ENCODE results near the gene IGFBP7. TPM values are rescaled to one million over a fixed set of nuclear protein-coding genes. Genes with fewer than 3 reads are reported as not detected.

IGFBP7 gene
- total and polyA plus RNA-seq, 7 experiments from 2014 or later = 0.37 to 16.7 (median 0.80) TPM; not detected in 3

DNA sequence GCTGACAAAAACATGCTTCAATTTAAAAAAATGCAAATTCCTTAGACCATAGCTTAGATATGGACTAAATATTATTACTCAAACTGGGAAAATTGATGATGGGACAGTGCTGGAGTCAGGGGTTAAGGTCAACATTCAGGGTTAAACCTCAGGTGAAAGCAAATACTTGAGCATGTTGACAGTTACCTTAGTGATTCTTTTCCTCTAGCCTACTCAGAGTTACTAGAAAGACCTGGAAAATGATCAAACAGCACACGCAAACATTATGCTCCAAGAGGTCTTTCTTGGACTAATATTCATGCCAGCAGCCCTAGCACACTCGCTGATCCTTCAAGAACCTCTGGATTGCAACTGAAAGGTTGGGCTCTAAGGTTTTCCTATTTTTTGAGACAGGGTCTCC, 10.8 kb downstream of the IGFBP7 start:
- no peak for DNase-seq
- Histone ChIP-seq H3K4me3 (ENCODE audit: low read length) (no peak overlapping the region), H3K27ac (ENCODE audit: low read depth, low read length) (no peak overlapping the region), H3K9me3 (ENCODE audit: control insufficient read depth in 2 of 3, low read length in 3 of 3) (no peaks in the 10 kb centered on the region), H3K27me3 (ENCODE audit: control insufficient read depth in 2 of 2, insufficient read depth in 2 of 2, low read length in 2 of 2) (no peaks in the 10 kb centered on the region), H3K4me1 (ENCODE audit: control insufficient read depth in 2 of 2, insufficient read depth in 2 of 2, low read length in 2 of 2) (no peaks in the 10 kb centered on the region), H3K36me3 (ENCODE audit: control insufficient read depth in 2 of 3, insufficient read depth in 3 of 3, low read length in 3 of 3) (no peaks in the 10 kb centered on the region)
- no peak overlapping the region for H3K4me3 Mint-ChIP-seq
- H3K9me3 Mint-ChIP-seq = no peaks in the 10 kb centered on the region
- POLR2A ChIA-PET = no interaction called here
- intact Hi-C loops (cut with micrococcal nuclease) = no loop called here
- no peaks in the 10 kb centered on the region for H3K36me3 Mint-ChIP-seq
- H3K4me1 Mint-ChIP-seq = peaks cover 0 to 5% (median 0%) of the 10 kb centered on the region in 7 donors
- no peak overlapping the region for H3K27ac Mint-ChIP-seq
- peaks cover 0 to 35% (median 12%) of the 10 kb centered on the region in 5 donors for H3K27me3 Mint-ChIP-seq
- CTCF ChIA-PET = no interaction called here
- ATAC-seq = no peak

DNA sequence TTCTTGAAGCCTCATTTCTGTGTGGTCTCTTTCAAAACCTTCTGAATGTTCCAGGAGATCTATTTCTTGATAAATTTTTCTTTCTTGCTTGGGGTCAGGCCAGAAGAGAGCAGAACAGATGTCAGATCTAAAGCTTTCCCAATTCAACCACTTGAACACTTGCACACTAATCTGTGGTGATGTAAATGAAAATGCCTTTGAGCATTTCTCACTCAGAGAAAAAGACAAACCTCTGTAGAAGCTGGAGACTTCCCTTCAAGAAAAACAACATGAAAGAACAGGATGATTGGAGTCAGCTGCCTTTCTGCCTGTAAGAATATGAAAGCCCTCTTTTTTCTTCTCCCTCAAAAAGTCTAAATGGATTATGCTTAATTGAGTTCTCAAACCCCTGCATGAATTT, 11.2 kb downstream of the IGFBP7 start:
- Histone ChIP-seq H3K9me3 (ENCODE audit: control insufficient read depth in 2 of 3, low read length in 3 of 3) (no peaks in the 10 kb centered on the region), H3K36me3 (ENCODE audit: control insufficient read depth in 2 of 3, insufficient read depth in 3 of 3, low read length in 3 of 3) (no peaks in the 10 kb centered on the region), H3K27ac (ENCODE audit: low read depth, low read length) (no peak overlapping the region), H3K4me1 (ENCODE audit: control insufficient read depth in 2 of 2, insufficient read depth in 2 of 2, low read length in 2 of 2) (no peaks in the 10 kb centered on the region), H3K27me3 (ENCODE audit: control insufficient read depth in 2 of 2, insufficient read depth in 2 of 2, low read length in 2 of 2) (no peaks in the 10 kb centered on the region), H3K4me3 (ENCODE audit: low read length) (no peak overlapping the region)
- no peak overlapping the region for H3K4me3 Mint-ChIP-seq
- H3K36me3 Mint-ChIP-seq = no peaks in the 10 kb centered on the region
- ChIA-PET CTCF (no interaction called here), POLR2A (no interaction called here)
- ATAC-seq (no peak), DNase-seq (no peak)
- intact Hi-C loops (cut with micrococcal nuclease) = no loop called here
- peaks cover 0 to 31% (median 12%) of the 10 kb centered on the region in 5 donors for H3K27me3 Mint-ChIP-seq
- no peaks in the 10 kb centered on the region for H3K9me3 Mint-ChIP-seq
- H3K27ac Mint-ChIP-seq = no peak overlapping the region
- peaks cover 0 to 5% (median 0%) of the 10 kb centered on the region in 7 donors for H3K4me1 Mint-ChIP-seq

DNA sequence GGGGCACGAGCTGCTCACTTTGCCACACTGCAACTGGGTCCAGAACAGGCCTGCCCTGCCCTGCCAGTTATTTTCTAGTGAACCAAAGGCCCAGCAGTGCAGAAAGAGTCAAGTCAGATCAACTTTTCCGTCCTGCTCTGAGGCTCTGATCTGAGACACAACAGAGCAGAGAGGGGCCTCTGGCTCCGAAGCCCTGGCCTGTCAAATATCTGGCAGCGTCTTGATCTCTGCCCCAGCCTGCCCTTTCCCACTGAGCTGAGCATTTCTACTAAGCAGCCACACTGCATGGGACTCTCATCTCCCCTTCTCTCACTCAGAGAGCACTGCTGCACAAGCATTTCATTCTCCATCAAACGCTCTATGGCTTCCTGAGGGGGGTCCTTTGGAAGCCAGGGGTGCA, 11.8 kb downstream of the IGFBP7 start:
- Histone ChIP-seq H3K4me1 (ENCODE audit: control insufficient read depth in 2 of 2, insufficient read depth in 2 of 2, low read length in 2 of 2) (no peaks in the 10 kb centered on the region), H3K36me3 (ENCODE audit: control insufficient read depth in 2 of 3, insufficient read depth in 3 of 3, low read length in 3 of 3) (no peaks in the 10 kb centered on the region), H3K9me3 (ENCODE audit: control insufficient read depth in 2 of 3, low read length in 3 of 3) (no peaks in the 10 kb centered on the region), H3K27ac (ENCODE audit: low read depth, low read length) (no peak overlapping the region), H3K4me3 (ENCODE audit: low read length) (no peak overlapping the region), H3K27me3 (ENCODE audit: control insufficient read depth in 2 of 2, insufficient read depth in 2 of 2, low read length in 2 of 2) (no peaks in the 10 kb centered on the region)
- CTCF ChIA-PET = no interaction called here
- Mint-ChIP-seq H3K9me3 (no peaks in the 10 kb centered on the region), H3K27ac (no peak overlapping the region), H3K36me3 (no peaks in the 10 kb centered on the region), H3K27me3 (peaks cover 0 to 29% (median 12%) of the 10 kb centered on the region in 5 donors), H3K4me1 (peaks cover 0 to 5% (median 0%) of the 10 kb centered on the region in 7 donors), H3K4me3 (no peak overlapping the region)
- ATAC-seq (no peak), DNase-seq (no peak)
- POLR2A ChIA-PET = no interaction called here
- intact Hi-C loops (cut with micrococcal nuclease) = no loop called here

DNA sequence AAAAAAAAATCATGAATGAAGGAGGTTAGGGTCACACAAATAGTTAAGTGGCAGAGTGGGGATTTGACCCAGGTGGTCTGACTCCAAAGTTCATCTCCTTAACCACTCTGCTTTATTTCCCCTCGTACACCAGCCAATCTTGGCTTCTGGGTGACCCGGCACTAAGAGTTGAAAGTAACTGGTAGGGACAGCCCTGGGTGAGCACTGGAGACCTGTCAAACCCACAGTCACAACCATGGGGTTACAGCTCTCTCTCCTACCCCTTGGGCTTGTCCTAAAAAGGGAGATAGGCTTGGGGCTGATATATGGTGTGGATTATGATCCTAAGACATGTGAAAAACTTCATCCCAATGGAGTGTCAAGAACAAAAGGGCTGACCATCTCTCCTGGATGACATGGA, 12.5 kb downstream of the IGFBP7 start:
- no peak for DNase-seq
- Mint-ChIP-seq H3K4me1 (peaks cover 0 to 5% (median 0%) of the 10 kb centered on the region in 7 donors), H3K27me3 (peaks cover 0 to 28% (median 12%) of the 10 kb centered on the region in 5 donors), H3K36me3 (no peaks in the 10 kb centered on the region), H3K27ac (no peak overlapping the region), H3K9me3 (no peaks in the 10 kb centered on the region), H3K4me3 (no peak overlapping the region)
- intact Hi-C loops (cut with micrococcal nuclease) = no loop called here
- no peaks in the 10 kb centered on the region for H3K36me3 ChIP-seq (ENCODE audit: control insufficient read depth in 2 of 3, insufficient read depth in 3 of 3, low read length in 3 of 3)
- H3K4me3 ChIP-seq (ENCODE audit: low read length) = no peak overlapping the region
- no peak for ATAC-seq
- H3K27me3 ChIP-seq (ENCODE audit: control insufficient read depth in 2 of 2, insufficient read depth in 2 of 2, low read length in 2 of 2) = no peaks in the 10 kb centered on the region
- H3K27ac ChIP-seq (ENCODE audit: low read depth, low read length) = no peak overlapping the region
- no peaks in the 10 kb centered on the region for H3K9me3 ChIP-seq (ENCODE audit: control insufficient read depth in 2 of 3, low read length in 3 of 3)
- CTCF ChIA-PET = no interaction called here
- no peaks in the 10 kb centered on the region for H3K4me1 ChIP-seq (ENCODE audit: control insufficient read depth in 2 of 2, insufficient read depth in 2 of 2, low read length in 2 of 2)
- POLR2A ChIA-PET = no interaction called here

DNA sequence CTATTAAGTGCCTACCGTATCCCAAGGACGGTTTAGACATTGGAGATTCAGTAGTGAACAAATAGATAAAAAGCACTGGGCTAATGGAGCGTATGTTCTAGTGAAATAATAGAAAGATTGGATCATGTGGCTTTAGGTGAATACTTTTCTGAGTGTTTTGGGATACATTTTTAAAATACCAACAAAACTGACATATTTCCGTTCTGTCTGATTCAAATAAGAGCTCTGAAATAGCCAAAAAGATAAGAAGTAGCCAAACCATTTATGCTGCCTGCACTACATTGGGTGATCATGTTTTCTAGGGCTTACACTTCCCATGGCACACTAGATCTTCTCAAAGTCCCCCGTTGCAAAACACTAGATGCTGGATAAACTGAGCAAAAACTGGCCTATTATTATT, 14.2 kb downstream of the IGFBP7 start:
- Histone ChIP-seq H3K4me1 (ENCODE audit: control insufficient read depth in 2 of 2, insufficient read depth in 2 of 2, low read length in 2 of 2) (no peaks in the 10 kb centered on the region), H3K4me3 (ENCODE audit: low read length) (no peak overlapping the region), H3K27me3 (ENCODE audit: control insufficient read depth in 2 of 2, insufficient read depth in 2 of 2, low read length in 2 of 2) (no peaks in the 10 kb centered on the region), H3K36me3 (ENCODE audit: control insufficient read depth in 2 of 3, insufficient read depth in 3 of 3, low read length in 3 of 3) (no peaks in the 10 kb centered on the region), H3K9me3 (ENCODE audit: control insufficient read depth in 2 of 3, low read length in 3 of 3) (no peaks in the 10 kb centered on the region), H3K27ac (ENCODE audit: low read depth, low read length) (no peak overlapping the region)
- ATAC-seq (no peak), DNase-seq (no peak)
- peaks cover 0 to 31% (median 15%) of the 10 kb centered on the region in 5 donors for H3K27me3 Mint-ChIP-seq
- no peak overlapping the region for H3K4me3 Mint-ChIP-seq
- no peaks in the 10 kb centered on the region for H3K9me3 Mint-ChIP-seq
- intact Hi-C loops (cut with micrococcal nuclease) = no loop called here
- CTCF ChIA-PET = no interaction called here
- POLR2A ChIA-PET = no interaction called here
- peaks cover 0 to 5% (median 0%) of the 10 kb centered on the region in 7 donors for H3K4me1 Mint-ChIP-seq
- no peak overlapping the region for H3K27ac Mint-ChIP-seq
- no peaks in the 10 kb centered on the region for H3K36me3 Mint-ChIP-seq

DNA sequence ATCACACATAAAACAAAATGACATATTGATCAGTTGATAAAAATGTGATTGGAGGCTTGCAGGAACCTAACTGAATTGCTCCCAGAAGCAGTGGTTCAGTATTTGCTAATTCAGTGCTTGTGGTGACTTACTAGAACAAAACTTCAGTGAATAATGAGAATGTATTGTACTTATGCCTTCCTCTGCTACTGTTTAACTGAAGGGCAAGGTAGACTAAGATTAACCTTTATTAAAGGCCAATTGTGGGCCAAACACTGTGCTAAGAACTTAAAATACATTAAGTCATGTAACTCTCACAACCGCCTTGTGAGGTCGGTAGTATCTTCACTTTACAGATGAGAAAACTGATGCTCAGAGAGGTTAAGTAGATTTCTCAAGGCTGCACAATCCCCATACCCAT, 14.9 kb downstream of the IGFBP7 start:
- POLR2A ChIA-PET = no interaction called here
- Mint-ChIP-seq H3K4me1 (peaks cover 0 to 7% (median 0%) of the 10 kb centered on the region in 7 donors), H3K27me3 (peaks cover under 1 to 37% (median 15%) of the 10 kb centered on the region in 5 donors), H3K36me3 (no peaks in the 10 kb centered on the region), H3K4me3 (no peak overlapping the region), H3K27ac (no peak overlapping the region), H3K9me3 (no peaks in the 10 kb centered on the region)
- CTCF ChIA-PET = no interaction called here
- ATAC-seq = no peak
- intact Hi-C loops (cut with micrococcal nuclease) = no loop called here
- Histone ChIP-seq H3K27ac (ENCODE audit: low read depth, low read length) (no peak overlapping the region), H3K4me3 (ENCODE audit: low read length) (no peak overlapping the region), H3K36me3 (ENCODE audit: control insufficient read depth in 2 of 3, insufficient read depth in 3 of 3, low read length in 3 of 3) (no peaks in the 10 kb centered on the region), H3K4me1 (ENCODE audit: control insufficient read depth in 2 of 2, insufficient read depth in 2 of 2, low read length in 2 of 2) (no peaks in the 10 kb centered on the region), H3K27me3 (ENCODE audit: control insufficient read depth in 2 of 2, insufficient read depth in 2 of 2, low read length in 2 of 2) (no peaks in the 10 kb centered on the region), H3K9me3 (ENCODE audit: control insufficient read depth in 2 of 3, low read length in 3 of 3) (no peaks in the 10 kb centered on the region)
- no peak for DNase-seq

DNA sequence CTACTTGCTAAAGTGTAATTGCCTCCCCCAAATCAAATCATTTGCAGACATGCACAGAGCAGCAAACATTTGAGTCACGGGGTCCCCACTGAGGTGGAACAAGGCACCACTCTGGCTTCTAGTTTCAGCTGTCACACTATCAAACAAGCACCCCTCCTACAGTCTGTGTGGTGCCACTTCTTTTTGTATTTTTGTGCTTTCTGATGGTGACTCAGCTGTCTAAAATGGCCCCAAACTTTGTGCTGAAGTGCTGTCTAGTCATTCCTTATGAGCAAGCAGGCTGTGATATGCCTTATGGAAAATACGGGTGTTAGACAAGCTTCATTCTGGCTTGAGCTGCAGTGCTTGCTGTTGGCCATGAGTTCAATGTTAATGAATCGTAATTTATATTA, 15.4 kb downstream of the IGFBP7 start:
- ChIA-PET CTCF (interaction anchor here (0.9 kb wide), 1 partner anchor 8 kb away, joined by 3 read pairs; no protein-coding TSS in a partner anchor), POLR2A (no interaction called here)
- Mint-ChIP-seq H3K27me3 (peaks cover 5 to 41% (median 17%) of the 10 kb centered on the region in 5 donors), H3K9me3 (peaks cover 0 to 4% (median 0%) of the 10 kb centered on the region in 11 donors), H3K27ac (no peak overlapping the region), H3K36me3 (no peaks in the 10 kb centered on the region), H3K4me1 (peaks cover 0 to 11% (median 0%) of the 10 kb centered on the region in 7 donors), H3K4me3 (no peak overlapping the region)
- intact Hi-C loops (cut with micrococcal nuclease) = no loop called here
- no peaks in the 10 kb centered on the region for H3K36me3 ChIP-seq (ENCODE audit: control insufficient read depth in 2 of 3, insufficient read depth in 3 of 3, low read length in 3 of 3)
- ATAC-seq = no peak
- no peak for DNase-seq
- H3K9me3 ChIP-seq (ENCODE audit: control insufficient read depth in 2 of 3, low read length in 3 of 3) = no peaks in the 10 kb centered on the region
- H3K27ac ChIP-seq (ENCODE audit: low read depth, low read length) = no peak overlapping the region
- no peak overlapping the region for H3K4me3 ChIP-seq (ENCODE audit: low read length)
- no peaks in the 10 kb centered on the region for H3K4me1 ChIP-seq (ENCODE audit: control insufficient read depth in 2 of 2, insufficient read depth in 2 of 2, low read length in 2 of 2)
- no peaks in the 10 kb centered on the region for H3K27me3 ChIP-seq (ENCODE audit: control insufficient read depth in 2 of 2, insufficient read depth in 2 of 2, low read length in 2 of 2)

All from naive thymus-derived CD4-positive, alpha-beta T cell (primary cell).